IMR-90 (cell line): ENCODE data around the gene LRP1B. TPM values are rescaled to one million over a fixed set of nuclear protein-coding genes. Genes with fewer than 3 reads are reported as not detected.

Source experiments
- ATAC-seq: fragments of 200-7000 bp; cut with Tn5 transposase; 2 replicates; pipeline ENCODE4 v1.9.1; 2020; ENCODE audit warnings: low read depth, mild to moderate bottlenecking, moderate library complexity
- BruUV-seq: library from RNA; stranded (reverse); fragments of 400-500 nt; replicated peaks from 2 replicates; lab custom pipeline; 2021; lab: Mats Ljungman, UMichigan
- CTCF ChIA-PET: fragments of 300-600 bp; formaldehyde crosslinking; extraction: SDS; loops from one replicate; lab custom pipeline; 2021; ENCODE audit warnings: antibody characterized with exemption; lab: Yijun Ruan, JAX
- POLR2A ChIA-PET: fragments of 300-600 bp; sonication (Branson Sonifier 250); formaldehyde crosslinking; loops from one replicate; lab custom pipeline; 2022; ENCODE audit warnings: antibody characterized with exemption; ENCODE audit not compliant: unreplicated experiment; lab: Charles Lee
- DNase-seq: peaks from one replicate; pipeline ENCODE4 v3.0.0; 2013
- H2AFZ ChIP-seq: replicated peaks from 2 replicates; pipeline ENCODE3; 2013; ENCODE audit warnings: low read length, mild to moderate bottlenecking; ENCODE audit not compliant: poor library complexity
- H2AK5ac ChIP-seq: 2 replicates; pipeline ENCODE4 v1.6.1; 2013; ENCODE audit warnings: low read depth, low read length, inconsistent platforms
- H2AK9ac ChIP-seq: replicated peaks from 2 replicates; pipeline ENCODE3; 2013; ENCODE audit warnings: mild to moderate bottlenecking, low read depth, low read length, moderate library complexity; ENCODE audit not compliant: poor library complexity
- H2BK120ac ChIP-seq: 2 replicates; pipeline ENCODE4 v1.6.1; 2013; ENCODE audit warnings: low read depth, low read length, inconsistent platforms
- H2BK15ac ChIP-seq: 3 replicates; pipeline ENCODE4 v1.6.1; 2013; ENCODE audit warnings: low read depth, low read length, inconsistent platforms
- H2BK20ac ChIP-seq: 2 replicates; pipeline ENCODE4 v1.6.1; 2013; ENCODE audit warnings: low read depth, mild to moderate bottlenecking, inconsistent platforms, low read length, moderate library complexity
- H2BK5ac ChIP-seq: 2 replicates; pipeline ENCODE4 v1.6.1; 2013; ENCODE audit warnings: mild to moderate bottlenecking, low read depth, low read length, inconsistent platforms; ENCODE audit not compliant: poor library complexity, severe bottlenecking
- H3K14ac ChIP-seq: replicated peaks from 2 replicates; pipeline ENCODE4 v1.6.1; 2013; ENCODE audit warnings: low read depth, low read length, inconsistent platforms
- H3K18ac ChIP-seq: 2 replicates; pipeline ENCODE4 v1.6.1; 2013; ENCODE audit warnings: low read depth, low read length, control low read depth
- H3K23ac ChIP-seq: 2 replicates; pipeline ENCODE4 v1.6.1; 2013; ENCODE audit warnings: low read depth, low read length, inconsistent platforms
- H3K27ac ChIP-seq: 2 replicates; pipeline ENCODE4 v1.5.1; 2013; ENCODE audit warnings: mild to moderate bottlenecking, control low read depth, low read length; ENCODE audit not compliant: insufficient read depth
- H3K27me3 ChIP-seq: 2 replicates; pipeline ENCODE4 v1.6.1; 2013; ENCODE audit warnings: low read length; ENCODE audit not compliant: control insufficient read depth, insufficient read depth
- H3K36me3 ChIP-seq: 2 replicates; pipeline ENCODE4 v1.6.1; 2013; ENCODE audit warnings: low read length, mixed read lengths; ENCODE audit not compliant: control insufficient read depth, insufficient read depth
- H3K4ac ChIP-seq: 2 replicates; pipeline ENCODE4 v1.6.1; 2013; ENCODE audit warnings: low read depth, low read length, inconsistent platforms
- H3K4me1 ChIP-seq: 2 replicates; pipeline ENCODE4 v1.6.1; 2013; ENCODE audit warnings: low read length, mixed read lengths; ENCODE audit not compliant: control insufficient read depth, insufficient read depth
- H3K4me2 ChIP-seq: 2 replicates; pipeline ENCODE4 v1.6.1; 2013; ENCODE audit warnings: low read depth, mild to moderate bottlenecking, control low read depth, low read length, moderate library complexity
- H3K4me3 ChIP-seq: 2 replicates; pipeline ENCODE4 v1.5.1; 2013; ENCODE audit warnings: low read depth, mild to moderate bottlenecking, control low read depth, low read length, moderate library complexity; ENCODE audit not compliant: insufficient read depth
- H3K56ac ChIP-seq: 2 replicates; pipeline ENCODE4 v1.6.1; 2013; ENCODE audit warnings: low read length, inconsistent platforms; ENCODE audit not compliant: insufficient read depth; ENCODE audit errors: extremely low read depth
- H3K79me1 ChIP-seq, 2 experiments: 2 replicates each; pipeline ENCODE4 v1.6.1; 2013; ENCODE audit warnings: low read length in 2 of 2, inconsistent platforms in 1 of 2, low read depth in 1 of 2
- H3K9ac ChIP-seq: 2 replicates; pipeline ENCODE4 v1.6.1; 2013; ENCODE audit warnings: low read depth, low read length, control low read depth
- H3K9me1 ChIP-seq: 2 replicates; pipeline ENCODE4 v1.6.1; 2013; ENCODE audit warnings: low read length, inconsistent platforms; ENCODE audit not compliant: insufficient read depth
- H3K9me3 ChIP-seq: 2 replicates; pipeline ENCODE4 v1.6.1; 2013; ENCODE audit warnings: low read length; ENCODE audit not compliant: control insufficient read depth, insufficient read depth
- H4K20me1 ChIP-seq: 2 replicates; pipeline ENCODE4 v1.6.1; 2013; ENCODE audit warnings: low read length, inconsistent platforms; ENCODE audit not compliant: insufficient read depth
- H4K5ac ChIP-seq: 2 replicates; pipeline ENCODE4 v1.6.1; 2013; ENCODE audit warnings: mild to moderate bottlenecking, low read depth, low read length, control low read depth
- H4K8ac ChIP-seq, 2 experiments: 2 replicates each; pipeline ENCODE4 v1.6.1; 2013; ENCODE audit warnings: low read depth in 2 of 2, low read length in 2 of 2, control low read depth in 1 of 2, inconsistent platforms in 1 of 2
- H4K91ac ChIP-seq: 2 replicates; pipeline ENCODE4 v1.6.1; 2013; ENCODE audit warnings: low read depth, low read length, inconsistent platforms; ENCODE audit not compliant: insufficient read depth
- BHLHE40 ChIP-seq: fragments of 150-350 bp; IDR thresholded peaks from 2 replicates; pipeline ENCODE4 v1.6.1; 2016; ENCODE audit warnings: mild to moderate bottlenecking, low read depth, low read length
- CEBPB ChIP-seq: IDR thresholded peaks from 2 replicates; pipeline ENCODE4 v1.6.1; 2012; ENCODE audit warnings: low read depth, low read length, improper control_type of control experiment
- CHD1 ChIP-seq: IDR thresholded peaks from 2 replicates; pipeline ENCODE4 v1.6.1; 2012; ENCODE audit warnings: low read depth, low read length, improper control_type of control experiment
- ELK1 ChIP-seq: fragments of 150-350 bp; IDR thresholded peaks from 2 replicates; pipeline ENCODE4 v1.6.1; 2016; ENCODE audit warnings: low read depth, mild to moderate bottlenecking, low read length, moderate library complexity, borderline replicate concordance
- FOS ChIP-seq: fragments of 150-350 bp; IDR thresholded peaks from 2 replicates; pipeline ENCODE4 v1.6.1; 2016; ENCODE audit warnings: low read depth, low read length
- MAZ ChIP-seq: IDR thresholded peaks from 2 replicates; pipeline ENCODE4 v1.6.1; 2012; ENCODE audit warnings: low read depth, mild to moderate bottlenecking, low read length, improper control_type of control experiment, moderate library complexity, borderline replicate concordance
- MXI1 ChIP-seq: IDR thresholded peaks from 2 replicates; pipeline ENCODE4 v1.6.1; 2012; ENCODE audit warnings: low read depth, mild to moderate bottlenecking, low read length, moderate library complexity, borderline replicate concordance
- RAD21 ChIP-seq: IDR thresholded peaks from 2 replicates; pipeline ENCODE4 v1.6.1; 2012; ENCODE audit warnings: low read length, improper control_type of control experiment
- RCOR1 ChIP-seq: IDR thresholded peaks from 2 replicates; pipeline ENCODE4 v1.6.1; 2012; ENCODE audit warnings: mild to moderate bottlenecking, low read length, improper control_type of control experiment; ENCODE audit not compliant: insufficient replicate concordance
- RFX5 ChIP-seq: IDR thresholded peaks from 2 replicates; pipeline ENCODE4 v1.8.0; 2012; ENCODE audit warnings: low read depth, mild to moderate bottlenecking, low read length, moderate library complexity
- SMC3 ChIP-seq: fragments of 150-350 bp; IDR thresholded peaks from 2 replicates; pipeline ENCODE4 v1.6.1; 2016; ENCODE audit warnings: low read depth, mild to moderate bottlenecking, antibody characterized with exemption, low read length, moderate library complexity
- WGBS, 2 experiments: methylation state at CpG; one replicate each; pipeline versions ENCODE4 v1.1.5 to v1.1.7; 2013; ENCODE audit warnings: missing lambda C conversion rate in 2 of 2; ENCODE audit not compliant: insufficient read length in 1 of 2; ENCODE audit errors: extremely low coverage in 2 of 2; 5-methylcytosine and 5-hydroxymethylcytosine counted together
- dilution Hi-C: fragments of 300-500 bp; cut with HindIII; formaldehyde crosslinking; loops from one replicate; pipeline ENCODE4 v1.14.3; 2018; ENCODE audit warnings: low sequenced_read_pairs; ENCODE audit not compliant: unreplicated experiment
- in situ Hi-C: fragments of 300-500 bp; cut with MboI; formaldehyde crosslinking; loops from 3 replicates; pipeline ENCODE4 v1.14.3; 2019; ENCODE audit warnings: low sequenced_read_pairs, inconsistent platforms, mixed read lengths
- intact Hi-C: fragments of 100-400 bp; cut with micrococcal nuclease; formaldehyde crosslinking; loops from 2 replicates; pipeline ENCODE4 v1.10.0; 2022
- polyA plus RNA-seq, 3 experiments: library from polyadenylated mRNA; depleted of rRNA; stranded (reverse); fragments of >200 nt; gene quantifications; 2 replicates each; pipeline ENCODE4 v1.2.3, GENCODE V29; 2012; ENCODE audit warnings: low replicate concordance in 1 of 3
- total RNA-seq: library from RNA; depleted of rRNA; stranded (reverse); fragments of >200 nt; gene quantifications from 2 replicates; pipeline ENCODE4 v1.2.3, GENCODE V29; 2012

LRP1B gene
- total and polyA plus RNA-seq, 2 of the 4 experiments (the other 2 are of a cell fraction) = under 0.01 to 0.02 TPM

GRCh38 chr2:141384676-141385075, 746.1 kb downstream of the LRP1B start:
- intact Hi-C loops = no loop called here

More at GRCh38 chr2:141384676-141385075, 746.1 kb downstream of the LRP1B start:
- Histone ChIP-seq H3K18ac (no peak overlapping the region), H3K9me3 (no peaks in the 10 kb centered on the region), H3K9ac (no peak overlapping the region), H3K27ac (no peak overlapping the region), H3K4me2 (no peak overlapping the region), H3K56ac (no peak overlapping the region; the same call in 1 of the 2 replicates), H2BK15ac (no peak overlapping the region), H2BK5ac (no peak overlapping the region), H2BK20ac (no peak overlapping the region), H3K27me3 (no peaks in the 10 kb centered on the region), H3K4me1 (0 out of 2 replicates have a peak, but pooled peaks cover 1% of the 10 kb centered on the region), H2AFZ (no peak overlapping the region), H4K20me1 (no peaks in the 10 kb centered on the region), H3K36me3 (no peaks in the 10 kb centered on the region), H4K5ac (no peak overlapping the region), H3K79me1 (no peaks in the 10 kb centered on the region), H3K14ac (no peak overlapping the region), H3K23ac (no peak overlapping the region), H3K9me1 (no peaks in the 10 kb centered on the region), H3K4me3 (no peak overlapping the region), H2AK9ac (no peak overlapping the region), H4K8ac (peak overlapping the region in 1 of 2 experiments; percentile 69; a peak in 2 of 4 replicates), H2AK5ac (no peak overlapping the region), H2BK120ac (no peak overlapping the region), H3K4ac (no peak overlapping the region), H4K91ac (no peak overlapping the region)
- ChIA-PET CTCF (interaction anchor here (1.0 kb wide), 1 partner anchor 8 kb away, joined by 3 read pairs; no protein-coding TSS in a partner anchor), POLR2A (no interaction called here)
- ATAC-seq (no peak), DNase-seq (peak; percentile 57)
- in situ Hi-C loops (no loop called here), dilution Hi-C loops (no loop called here)
- TF ChIP-seq FOS = no peak
- no peak for TF ChIP-seq RAD21
- TF ChIP-seq CHD1 = no peak
- no peak for TF ChIP-seq BHLHE40
- TF ChIP-seq MXI1 = no peak
- no peak for TF ChIP-seq MAZ
- no peak for TF ChIP-seq RFX5
- TF ChIP-seq SMC3 = no peak
- no peak for TF ChIP-seq ELK1
- TF ChIP-seq RCOR1 = no peak
- no peak for TF ChIP-seq CEBPB
- BruUV-seq = no TSS peak
- no CpG with 5 or more reads among the region's 4 CpGs for WGBS, 2 experiments
